Kidney epithelial cell (primary cell): Measurements from ENCODE around the gene PITX3. TPM values are rescaled to one million over a fixed set of nuclear protein-coding genes. Genes with fewer than 3 reads are reported as not detected.

Experiments
- DNase-seq: peaks from one replicate; pipeline ENCODE4 v3.0.0-alpha.2; 2010; ENCODE audit warnings: low read depth
- H3K27me3 ChIP-seq: 2 replicates; pipeline ENCODE4 v1.6.0; 2011; ENCODE audit warnings: low read length; ENCODE audit not compliant: control insufficient read depth, insufficient read depth
- H3K36me3 ChIP-seq: 2 replicates; pipeline ENCODE4 v1.5.1; 2011; ENCODE audit warnings: low read length; ENCODE audit not compliant: control insufficient read depth, insufficient read depth
- H3K4me3 ChIP-seq: 2 replicates; pipeline ENCODE4 v1.5.1; 2011; ENCODE audit warnings: low read depth, mild to moderate bottlenecking, control low read depth, low read length
- CTCF ChIP-seq: IDR thresholded peaks from 2 replicates; pipeline ENCODE4 v1.5.1; 2011; ENCODE audit warnings: mild to moderate bottlenecking, moderate library complexity, low read length, control low read depth, inconsistent platforms; ENCODE audit not compliant: insufficient read depth, poor library complexity, severe bottlenecking
- total RNA-seq: library from RNA; depleted of rRNA; stranded (reverse); fragments of >200 nt; gene quantifications from 2 replicates; pipeline ENCODE4 v1.2.3, GENCODE V29; 2015

PITX3 gene
- total RNA-seq, 1 donor from 2014 or later, result 0.21 TPM

GRCh38 chr10:102279104-102279503 lies 37.8 kb upstream of the PITX3 start:
- no peak for TF ChIP-seq CTCF
- Histone ChIP-seq H3K4me3 (no peak overlapping the region), H3K27me3 (no peaks in the 10 kb centered on the region), H3K36me3 (no peaks in the 10 kb centered on the region)
- no peak for DNase-seq

- no peak for DNase-seq
Observed at GRCh38 chr10:102275343-102275742, 34.0 kb upstream of the PITX3 start.

GRCh38 chr10:102274062-102274461 lies 32.8 kb upstream of the PITX3 start:
- no peak for TF ChIP-seq CTCF
- Histone ChIP-seq H3K36me3 (no peaks in the 10 kb centered on the region), H3K27me3 (no peaks in the 10 kb centered on the region), H3K4me3 (no peak overlapping the region)
- no peak for DNase-seq

More at GRCh38 chr10:102275343-102275742, 34.0 kb upstream of the PITX3 start:
- Histone ChIP-seq H3K36me3 (no peaks in the 10 kb centered on the region), H3K27me3 (no peaks in the 10 kb centered on the region), H3K4me3 (no peak overlapping the region)
- TF ChIP-seq CTCF, result no peak

- Histone ChIP-seq H3K4me3 (no peak overlapping the region), H3K27me3 (no peaks in the 10 kb centered on the region), H3K36me3 (no peaks in the 10 kb centered on the region)
- no peak for TF ChIP-seq CTCF
- no peak for DNase-seq
Observed at GRCh38 chr10:102269017-102269416, 27.7 kb upstream of the PITX3 start.

- DNase-seq, result peak; percentile 65
- no peaks in the 10 kb centered on the region for H3K36me3 ChIP-seq
- no peaks in the 10 kb centered on the region for H3K27me3 ChIP-seq
- no peak for TF ChIP-seq CTCF
- H3K4me3 ChIP-seq, result no peak overlapping the region
Observed at GRCh38 chr10:102268375-102268888, 27.1 kb upstream of the PITX3 start.

- no peak for TF ChIP-seq CTCF
- no peak for DNase-seq
- no peak overlapping the region for H3K4me3 ChIP-seq
- no peaks in the 10 kb centered on the region for H3K36me3 ChIP-seq
- H3K27me3 ChIP-seq, result no peaks in the 10 kb centered on the region
Observed at GRCh38 chr10:102267748-102268147, 26.4 kb upstream of the PITX3 start.
